H9 (cell line): ENCODE measurements around the gene ARMH1. TPM values are rescaled to one million over a fixed set of nuclear protein-coding genes. Genes with fewer than 3 reads are reported as not detected.

Experiments used
- DNase-seq: peaks from one replicate; pipeline ENCODE4 v3.0.0-alpha.2; 2017
- H2AFZ ChIP-seq: one replicate; pipeline ENCODE4 v1.6.1; 2013; ENCODE audit warnings: mild to moderate bottlenecking, low read length, control low read depth, moderate library complexity
- H2AK5ac ChIP-seq: 2 replicates; pipeline ENCODE4 v1.6.1; 2013; ENCODE audit warnings: low read length, control low read depth, mixed read lengths; ENCODE audit not compliant: insufficient read length
- H2BK120ac ChIP-seq: one replicate; pipeline ENCODE4 v1.6.1; 2013; ENCODE audit warnings: low read depth, mild to moderate bottlenecking, low read length, control low read depth, inconsistent platforms; ENCODE audit not compliant: poor library complexity, severe bottlenecking
- H2BK12ac ChIP-seq: 2 replicates; pipeline ENCODE4 v1.6.1; 2013; ENCODE audit warnings: low read length, control low read depth, mixed read lengths, low read depth; ENCODE audit not compliant: insufficient read length
- H2BK15ac ChIP-seq: 2 replicates; pipeline ENCODE4 v1.6.1; 2013; ENCODE audit warnings: low read depth, low read length, control low read depth
- H2BK20ac ChIP-seq: one replicate; pipeline ENCODE4 v1.6.1; 2013; ENCODE audit warnings: low read depth, mild to moderate bottlenecking, low read length, control low read depth, inconsistent platforms; ENCODE audit not compliant: poor library complexity, severe bottlenecking
- H2BK5ac ChIP-seq: 2 replicates; pipeline ENCODE4 v1.6.1; 2013; ENCODE audit warnings: low read length, control low read depth, mixed read lengths; ENCODE audit not compliant: insufficient read length
- H3K14ac ChIP-seq: 2 replicates; pipeline ENCODE4 v1.6.1; 2013; ENCODE audit warnings: low read length, control low read depth; ENCODE audit not compliant: insufficient read depth
- H3K18ac ChIP-seq: 2 replicates; pipeline ENCODE4 v1.6.1; 2013; ENCODE audit warnings: low read depth, mild to moderate bottlenecking, mixed read lengths, low read length, control low read depth; ENCODE audit not compliant: insufficient read length
- H3K23ac ChIP-seq: 2 replicates; pipeline ENCODE4 v1.6.1; 2013; ENCODE audit warnings: low read length, control low read depth, mixed read lengths, low read depth; ENCODE audit not compliant: insufficient read length
- H3K23me2 ChIP-seq: 2 replicates; pipeline ENCODE4 v1.6.1; 2013; ENCODE audit warnings: low read depth, mild to moderate bottlenecking, mixed read lengths, low read length, control low read depth; ENCODE audit not compliant: insufficient read length, poor library complexity, severe bottlenecking
- H3K27ac ChIP-seq: 2 replicates; pipeline ENCODE4 v1.5.1; 2013; ENCODE audit warnings: low read length, control low read depth, mixed read lengths, low read depth; ENCODE audit not compliant: insufficient read length
- H3K27me3 ChIP-seq: 2 replicates; pipeline ENCODE4 v1.6.1; 2013; ENCODE audit warnings: low read length, control low read depth, inconsistent platforms; ENCODE audit not compliant: insufficient read depth
- H3K4ac ChIP-seq: 2 replicates; pipeline ENCODE4 v1.6.1; 2013; ENCODE audit warnings: low read depth, mild to moderate bottlenecking, control low read depth, inconsistent platforms, low read length, moderate library complexity
- H3K4me1 ChIP-seq: 2 replicates; pipeline ENCODE4 v1.6.1; 2013; ENCODE audit warnings: low read length, control low read depth, inconsistent platforms; ENCODE audit not compliant: insufficient read depth
- H3K4me2 ChIP-seq: 2 replicates; pipeline ENCODE4 v1.6.1; 2013; ENCODE audit warnings: low read length, control low read depth, mixed read lengths; ENCODE audit not compliant: insufficient read length, insufficient read depth
- H3K56ac ChIP-seq: 2 replicates; pipeline ENCODE4 v1.6.1; 2013; ENCODE audit warnings: low read depth, mild to moderate bottlenecking, mixed read lengths, low read length, control low read depth; ENCODE audit not compliant: insufficient read length
- H3K79me1 ChIP-seq: 2 replicates; pipeline ENCODE4 v1.6.1; 2013; ENCODE audit warnings: low read depth, mild to moderate bottlenecking, moderate library complexity, low read length, control low read depth, inconsistent platforms; ENCODE audit not compliant: insufficient read depth, poor library complexity, severe bottlenecking
- H3K79me2 ChIP-seq: 2 replicates; pipeline ENCODE4 v1.6.1; 2013; ENCODE audit warnings: low read length, control low read depth, inconsistent platforms; ENCODE audit not compliant: insufficient read depth
- H3K9ac ChIP-seq: 2 replicates; pipeline ENCODE4 v1.6.1; 2013; ENCODE audit warnings: low read length, control low read depth, mixed read lengths; ENCODE audit not compliant: insufficient read length; ENCODE audit errors: extremely low read depth
- H3K9me3 ChIP-seq: one replicate; pipeline ENCODE4 v1.6.1; 2013; ENCODE audit warnings: low read depth, low read length, inconsistent platforms; ENCODE audit not compliant: control insufficient read depth
- H3T11ph ChIP-seq: one replicate; pipeline ENCODE4 v1.6.1; 2013; ENCODE audit warnings: mild to moderate bottlenecking, low read length, control low read depth, inconsistent platforms
- H4K20me1 ChIP-seq: one replicate; pipeline ENCODE4 v1.6.1; 2013; ENCODE audit not compliant: control insufficient read depth, insufficient read length, insufficient read depth
- H4K5ac ChIP-seq: 2 replicates; pipeline ENCODE4 v1.6.1; 2013; ENCODE audit warnings: low read depth, mild to moderate bottlenecking, mixed read lengths, low read length, control low read depth; ENCODE audit not compliant: insufficient read length
- H4K8ac ChIP-seq: replicated peaks from 2 replicates; pipeline ENCODE4 v1.6.1; 2013; ENCODE audit warnings: low read length, control low read depth, mixed read lengths, low read depth; ENCODE audit not compliant: insufficient read length
- H4K91ac ChIP-seq: 2 replicates; pipeline ENCODE4 v1.6.1; 2013; ENCODE audit warnings: low read depth, mild to moderate bottlenecking, moderate library complexity, mixed read lengths, low read length, control low read depth; ENCODE audit not compliant: insufficient read length
- H3K27ac Mint-ChIP-seq, 3 experiments: 2 replicates in 2 of 3; 3 replicates in 1 of 3; pipeline ENCODE4 v1.8.0; 2020 to 2021; ENCODE audit warnings: mixed read lengths in 3 of 3, mild to moderate bottlenecking in 1 of 3, moderate library complexity in 1 of 3
- H3K27me3 Mint-ChIP-seq: 2 replicates; pipeline ENCODE4 v1.8.0; 2021; ENCODE audit warnings: low read depth, mild to moderate bottlenecking, moderate library complexity, mixed read lengths
- H3K36me3 Mint-ChIP-seq, 3 experiments: 2 replicates in 2 of 3; 3 replicates in 1 of 3; pipeline ENCODE4 v1.8.0; 2020 to 2021; ENCODE audit warnings: low read depth in 3 of 3, mixed read lengths in 3 of 3; ENCODE audit not compliant: insufficient read depth in 1 of 3
- H3K4me1 Mint-ChIP-seq, 2 experiments: 2 replicates each; pipeline ENCODE4 v1.8.0; 2020; ENCODE audit warnings: mixed read lengths in 2 of 2
- H3K4me3 Mint-ChIP-seq, 2 experiments: 2 replicates in 1 of 2; 3 replicates in 1 of 2; pipeline ENCODE4 v1.8.0; 2020 to 2021; ENCODE audit warnings: mild to moderate bottlenecking in 2 of 2, mixed read lengths in 2 of 2, moderate library complexity in 1 of 2
- H3K9me3 Mint-ChIP-seq, 2 experiments: 2 replicates in 1 of 2; 3 replicates in 1 of 2; pipeline ENCODE4 v1.8.0; 2020; ENCODE audit warnings: mild to moderate bottlenecking in 2 of 2, mixed read lengths in 2 of 2, moderate library complexity in 1 of 2
- WGBS: extraction: QIAGEN DNeasy Blood & Tissue Kit; methylation state at CpG from one replicate; pipeline ENCODE4 v1.1.7; 2013; ENCODE audit warnings: missing lambda C conversion rate, low lambda C conversion rate, mixed read lengths; ENCODE audit not compliant: insufficient read length; ENCODE audit errors: extremely low coverage; 5-methylcytosine and 5-hydroxymethylcytosine counted together
- total RNA-seq: library from RNA; stranded (reverse); gene quantifications from 2 replicates; pipeline ENCODE4 v1.2.1, GENCODE V29; 2021
- TF ChIP-seq, protein P1 (sequence below): fragments of 200-600 bp; sonication (generic); conservative IDR thresholded peaks from 3 replicates; pipeline ENCODE4 v1.8.0; 2021; ENCODE audit warnings: antibody characterized with exemption, mild to moderate bottlenecking

ARMH1 gene
- total RNA-seq, 1 experiment from 2014 or later: 1.0 TPM

GRCh38 chr1:44655609-44656008 lies 18.9 kb upstream of the ARMH1 start:
- H2BK20ac ChIP-seq: no peak overlapping the region
- H3K23me2 ChIP-seq: no peaks in the 10 kb centered on the region
- no peak overlapping the region for H3K14ac ChIP-seq
- peak; percentile 69 for DNase-seq
- Mint-ChIP-seq H3K36me3 (peaks cover 6 to 17% (median 9%) of the 10 kb centered on the region in 3 experiments; a peak in 6 of 7 replicates), H3K27me3 (no peaks in the 10 kb centered on the region), H3K4me3 (no peak overlapping the region), H3K27ac (peak overlapping the region in 1 of 3 experiments; percentile 29; a peak in 1 of 7 replicates), H3K4me1 (peaks cover 15 to 27% of the 10 kb centered on the region in 2 experiments), H3K9me3 (no peaks in the 10 kb centered on the region)
- H2BK120ac ChIP-seq: no peak overlapping the region
- no peak overlapping the region for H3K4ac ChIP-seq
- H2AFZ ChIP-seq: no peak overlapping the region
- H3K4me2 ChIP-seq: no peak overlapping the region
- H3K18ac ChIP-seq: no peak overlapping the region
- H4K91ac ChIP-seq: no peak overlapping the region
- no peak overlapping the region for H3K56ac ChIP-seq
- WGBS: no CpG with 5 or more reads among the region's 5 CpGs
- no peak overlapping the region for H2BK5ac ChIP-seq
- H3K9ac ChIP-seq: no peak overlapping the region
- H3K27ac ChIP-seq: no peak overlapping the region
- no peaks in the 10 kb centered on the region for H3K79me2 ChIP-seq
- no peak overlapping the region for H2BK15ac ChIP-seq
- H3K23ac ChIP-seq: no peak overlapping the region
- no peaks in the 10 kb centered on the region for H3K27me3 ChIP-seq
- H2AK5ac ChIP-seq: no peak overlapping the region
- TF ChIP-seq, protein P1, sequence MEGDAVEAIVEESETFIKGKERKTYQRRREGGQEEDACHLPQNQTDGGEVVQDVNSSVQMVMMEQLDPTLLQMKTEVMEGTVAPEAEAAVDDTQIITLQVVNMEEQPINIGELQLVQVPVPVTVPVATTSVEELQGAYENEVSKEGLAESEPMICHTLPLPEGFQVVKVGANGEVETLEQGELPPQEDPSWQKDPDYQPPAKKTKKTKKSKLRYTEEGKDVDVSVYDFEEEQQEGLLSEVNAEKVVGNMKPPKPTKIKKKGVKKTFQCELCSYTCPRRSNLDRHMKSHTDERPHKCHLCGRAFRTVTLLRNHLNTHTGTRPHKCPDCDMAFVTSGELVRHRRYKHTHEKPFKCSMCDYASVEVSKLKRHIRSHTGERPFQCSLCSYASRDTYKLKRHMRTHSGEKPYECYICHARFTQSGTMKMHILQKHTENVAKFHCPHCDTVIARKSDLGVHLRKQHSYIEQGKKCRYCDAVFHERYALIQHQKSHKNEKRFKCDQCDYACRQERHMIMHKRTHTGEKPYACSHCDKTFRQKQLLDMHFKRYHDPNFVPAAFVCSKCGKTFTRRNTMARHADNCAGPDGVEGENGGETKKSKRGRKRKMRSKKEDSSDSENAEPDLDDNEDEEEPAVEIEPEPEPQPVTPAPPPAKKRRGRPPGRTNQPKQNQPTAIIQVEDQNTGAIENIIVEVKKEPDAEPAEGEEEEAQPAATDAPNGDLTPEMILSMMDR: peak; percentile 80
- H3K79me1 ChIP-seq: no peaks in the 10 kb centered on the region
- H4K5ac ChIP-seq: no peak overlapping the region
- no peaks in the 10 kb centered on the region for H3K9me3 ChIP-seq
- H4K8ac ChIP-seq: no peak overlapping the region
- no peak overlapping the region for H3T11ph ChIP-seq
- no peaks in the 10 kb centered on the region for H3K4me1 ChIP-seq
- H4K20me1 ChIP-seq: no peaks in the 10 kb centered on the region
- no peak overlapping the region for H2BK12ac ChIP-seq
